Fibroblast of lung (primary cell): Measurements from ENCODE around the gene ANKMY1. TPM values are rescaled to one million over a fixed set of nuclear protein-coding genes. Genes with fewer than 3 reads are reported as not detected.

ENCODE experiments used
- DNase-seq, 2 donors: peaks; one replicate each; pipeline versions ENCODE4 v3.0.0 to v3.0.0-alpha.2; 2010; ENCODE audit warnings: low read depth in 2 of 2
- H2AFZ ChIP-seq: 2 replicates; pipeline ENCODE4 v1.5.1; 2012; ENCODE audit warnings: low read length, control low read depth, inconsistent platforms
- H3K27ac ChIP-seq: 2 replicates; pipeline ENCODE4 v1.5.1; 2011; ENCODE audit warnings: low read length, control low read depth; ENCODE audit not compliant: insufficient read depth
- H3K27me3 ChIP-seq: 2 replicates; pipeline ENCODE4 v1.5.1; 2011; ENCODE audit warnings: mild to moderate bottlenecking, low read length; ENCODE audit not compliant: control insufficient read depth, insufficient read depth
- H3K36me3 ChIP-seq: 2 replicates; pipeline ENCODE4 v1.5.1; 2011; ENCODE audit warnings: low read length; ENCODE audit not compliant: control insufficient read depth, insufficient read depth
- H3K4me1 ChIP-seq: 2 replicates; pipeline ENCODE4 v1.5.1; 2011; ENCODE audit warnings: low read length; ENCODE audit not compliant: control insufficient read depth, insufficient read depth; ENCODE audit errors: extremely low read depth
- H3K4me2 ChIP-seq: 2 replicates; pipeline ENCODE4 v1.5.1; 2011; ENCODE audit warnings: low read length, control low read depth; ENCODE audit not compliant: insufficient read depth; ENCODE audit errors: extremely low read depth
- H3K4me3 ChIP-seq, 4 experiments: fragments of 200-600 bp in 1 of 4; sonication (generic) in 1 of 4; replicated peaks in 1 of 4; 2 replicates each; pipeline ENCODE4 v1.5.1; 2011 to 2016; ENCODE audit warnings: low read length in 4 of 4, low read depth in 3 of 4, mild to moderate bottlenecking in 3 of 4, control low read depth in 2 of 4, inconsistent platforms in 1 of 4, mixed read lengths in 1 of 4; ENCODE audit not compliant: insufficient read depth in 1 of 4; ENCODE audit errors: control extremely low read depth in 1 of 4
- H3K79me2 ChIP-seq: 2 replicates; pipeline ENCODE4 v1.5.1; 2012; ENCODE audit warnings: mild to moderate bottlenecking, low read length, inconsistent platforms; ENCODE audit not compliant: control insufficient read depth, insufficient read depth
- H3K9ac ChIP-seq: 2 replicates; pipeline ENCODE4 v1.5.1; 2011; ENCODE audit warnings: mild to moderate bottlenecking, low read length, control low read depth; ENCODE audit not compliant: insufficient read depth
- H3K9me3 ChIP-seq: 2 replicates; pipeline ENCODE4 v1.5.1; 2012; ENCODE audit warnings: low read depth, low read length; ENCODE audit not compliant: control insufficient read depth, insufficient read depth
- H4K20me1 ChIP-seq: 2 replicates; pipeline ENCODE4 v1.5.1; 2011; ENCODE audit warnings: low read length; ENCODE audit not compliant: control insufficient read depth, insufficient read depth; ENCODE audit errors: extremely low read depth
- EZH2 ChIP-seq: IDR thresholded peaks from 2 replicates; pipeline ENCODE4 v1.5.1; 2012; ENCODE audit warnings: low read length, control low read depth, mild to moderate bottlenecking; ENCODE audit errors: missing control alignments
- polyA plus RNA-seq, 2 donors: library from polyadenylated mRNA; depleted of rRNA in 1 of 2; stranded (reverse) in 1 of 2; unstranded in 1 of 2; fragments of >200 nt; gene quantifications; 2 replicates each; pipeline ENCODE4 v1.2.1, GENCODE V29; 2011 to 2012; ENCODE audit warnings: missing spikeins in 1 of 2
- total RNA-seq: library from RNA; depleted of rRNA; stranded (reverse); fragments of >200 nt; gene quantifications from 2 replicates; pipeline ENCODE4 v1.2.1, GENCODE V29; 2014
- TF ChIP-seq, protein P1 (sequence below), 2 donors: IDR thresholded peaks in 1 of 2; conservative IDR thresholded peaks in 1 of 2; 1 replicate in 1 of 2; 2 replicates in 1 of 2; pipeline ENCODE4 v1.5.1; 2011 to 2012; ENCODE audit warnings: low read length in 2 of 2, control low read depth in 1 of 2, inconsistent platforms in 1 of 2, low read depth in 1 of 2, mild to moderate bottlenecking in 1 of 2

Gene ANKMY1
- total and polyA plus RNA-seq, 2 donors (not counting 1 experiment from before 2014, with no cell fraction given), result 2.8 to 7.4 TPM

DNA sequence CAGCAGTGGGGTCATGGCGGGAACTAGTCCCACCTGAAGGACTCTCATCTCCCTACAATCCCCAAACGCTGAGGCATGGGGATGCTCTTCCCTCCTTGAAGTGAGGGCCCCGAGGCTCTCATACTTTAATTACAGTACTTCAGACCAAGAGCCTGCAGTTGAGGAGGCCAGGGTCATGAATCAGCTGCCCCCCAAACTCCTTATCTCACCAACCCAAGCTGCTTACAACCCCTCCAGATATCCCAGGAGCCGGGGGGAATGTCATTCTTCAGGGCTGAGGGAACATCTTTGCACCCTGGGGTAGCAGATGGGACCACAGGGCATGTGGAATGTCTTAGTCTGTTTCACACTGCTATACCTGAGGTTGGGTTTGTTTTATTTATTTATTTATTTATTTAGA lies 26.0 kb upstream of the ANKMY1 start:
- Histone ChIP-seq H3K4me2 (no peak overlapping the region), H3K4me3 (no peak overlapping the region)

DNA sequence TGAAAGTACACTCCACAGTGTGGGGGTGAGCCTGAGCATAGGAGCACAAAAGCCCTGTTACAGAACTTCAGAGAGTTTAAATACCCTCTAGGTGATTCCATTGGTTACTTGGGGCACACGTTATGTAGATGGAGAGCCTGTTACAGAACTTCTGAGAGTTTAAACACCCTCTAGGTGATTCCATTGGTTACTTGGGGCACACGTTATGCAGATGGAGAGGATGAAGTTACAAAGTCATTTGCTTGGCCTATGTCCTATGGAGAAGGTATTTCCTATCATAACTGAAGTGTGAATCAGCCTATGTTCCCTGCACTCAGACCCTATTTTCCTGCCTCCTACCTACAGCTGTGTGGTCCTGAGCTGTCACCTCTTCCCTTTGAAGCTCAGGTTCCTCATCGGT lies 25.0 kb upstream of the ANKMY1 start:
- Histone ChIP-seq H3K4me1 (peaks cover 16% of the 10 kb centered on the region), H3K9me3 (no peaks in the 10 kb centered on the region), H2AFZ (no peak overlapping the region), H3K4me3 (no peak overlapping the region), H3K4me2 (no peak overlapping the region), H3K79me2 (peaks cover 51% of the 10 kb centered on the region), H3K27ac (no peak overlapping the region), H4K20me1 (no peaks in the 10 kb centered on the region), H3K9ac (no peak overlapping the region), H3K36me3 (peaks cover 1% of the 10 kb centered on the region), H3K27me3 (no peaks in the 10 kb centered on the region)
- DNase-seq, result no peak
- TF ChIP-seq, protein P1, sequence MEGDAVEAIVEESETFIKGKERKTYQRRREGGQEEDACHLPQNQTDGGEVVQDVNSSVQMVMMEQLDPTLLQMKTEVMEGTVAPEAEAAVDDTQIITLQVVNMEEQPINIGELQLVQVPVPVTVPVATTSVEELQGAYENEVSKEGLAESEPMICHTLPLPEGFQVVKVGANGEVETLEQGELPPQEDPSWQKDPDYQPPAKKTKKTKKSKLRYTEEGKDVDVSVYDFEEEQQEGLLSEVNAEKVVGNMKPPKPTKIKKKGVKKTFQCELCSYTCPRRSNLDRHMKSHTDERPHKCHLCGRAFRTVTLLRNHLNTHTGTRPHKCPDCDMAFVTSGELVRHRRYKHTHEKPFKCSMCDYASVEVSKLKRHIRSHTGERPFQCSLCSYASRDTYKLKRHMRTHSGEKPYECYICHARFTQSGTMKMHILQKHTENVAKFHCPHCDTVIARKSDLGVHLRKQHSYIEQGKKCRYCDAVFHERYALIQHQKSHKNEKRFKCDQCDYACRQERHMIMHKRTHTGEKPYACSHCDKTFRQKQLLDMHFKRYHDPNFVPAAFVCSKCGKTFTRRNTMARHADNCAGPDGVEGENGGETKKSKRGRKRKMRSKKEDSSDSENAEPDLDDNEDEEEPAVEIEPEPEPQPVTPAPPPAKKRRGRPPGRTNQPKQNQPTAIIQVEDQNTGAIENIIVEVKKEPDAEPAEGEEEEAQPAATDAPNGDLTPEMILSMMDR (conservative IDR thresholded peaks at IDR 0.05 in 1 of 2, IDR thresholded peaks at IDR 0.05 in 1 of 2; ENCODE audit: low read depth in 1 of 2, low read length in 2 of 2), result no peak
- TF ChIP-seq EZH2, result no peak

More for the DNA sequence above, 26.0 kb upstream of the ANKMY1 start:
- Histone ChIP-seq H3K36me3 (peaks cover 1% of the 10 kb centered on the region), H3K4me1 (peaks cover 19% of the 10 kb centered on the region), H4K20me1 (no peaks in the 10 kb centered on the region), H3K9me3 (no peaks in the 10 kb centered on the region), H3K9ac (no peak overlapping the region), H3K27ac (no peak overlapping the region), H3K27me3 (no peaks in the 10 kb centered on the region), H3K79me2 (peaks cover 58% of the 10 kb centered on the region), H2AFZ (no peak overlapping the region)
- no peak for TF ChIP-seq EZH2
- TF ChIP-seq, protein P1 (conservative IDR thresholded peaks at IDR 0.05 in 1 of 2, IDR thresholded peaks at IDR 0.05 in 1 of 2; ENCODE audit: low read depth in 1 of 2, low read length in 2 of 2), result no peak
- DNase-seq, result no peak

DNA sequence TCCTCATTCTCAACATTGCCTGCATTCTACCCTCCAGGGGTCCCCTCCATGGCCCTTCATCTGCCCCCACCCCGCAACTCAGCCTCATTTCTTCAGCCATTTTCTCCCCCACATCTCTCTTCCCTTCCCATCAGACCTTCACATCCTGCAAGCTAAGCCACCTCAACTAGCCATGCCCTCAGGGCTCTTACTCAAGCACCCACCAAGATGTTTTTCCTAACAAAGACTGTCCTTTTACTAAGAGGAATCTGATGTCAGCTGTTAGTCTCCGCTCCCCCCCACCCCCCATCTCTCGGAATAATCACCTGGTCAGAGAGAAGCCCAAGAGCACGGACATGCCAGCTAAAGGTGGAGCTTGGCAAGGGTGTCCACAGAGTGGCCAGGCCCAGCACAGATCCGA lies 24.0 kb upstream of the ANKMY1 start:
- no peak overlapping the region for H3K4me2 ChIP-seq
- H3K4me3 ChIP-seq, result no peak overlapping the region
- no peak overlapping the region for H2AFZ ChIP-seq
- no peak for DNase-seq
- peaks cover 5% of the 10 kb centered on the region for H3K36me3 ChIP-seq
- H3K79me2 ChIP-seq, result peaks cover 42% of the 10 kb centered on the region
- H3K27me3 ChIP-seq, result no peaks in the 10 kb centered on the region
- H3K9me3 ChIP-seq, result no peaks in the 10 kb centered on the region
- H3K27ac ChIP-seq, result no peak overlapping the region
- TF ChIP-seq, protein P1 (conservative IDR thresholded peaks at IDR 0.05 in 1 of 2, IDR thresholded peaks at IDR 0.05 in 1 of 2; ENCODE audit: low read depth in 1 of 2, low read length in 2 of 2), result no peak
- TF ChIP-seq EZH2, result no peak
- no peaks in the 10 kb centered on the region for H4K20me1 ChIP-seq
- H3K9ac ChIP-seq, result no peak overlapping the region
- H3K4me1 ChIP-seq, result peaks cover 15% of the 10 kb centered on the region
